HG03280 (cell line): ENCODE measurements around the gene ASTL.

Experiments used
- ATAC-seq: cut with Tn5 transposase; IDR thresholded peaks from one replicate; pipeline ENCODE4 v1.9.1; 2021; ENCODE audit warnings: mild to moderate bottlenecking, moderate library complexity; ENCODE audit not compliant: unreplicated experiment

The ASTL gene

GRCh38 chr2:96131152-96131812, 7.0 kb downstream of the ASTL start:
- no peak for ATAC-seq

GRCh38 chr2:96130483-96130882, 7.8 kb downstream of the ASTL start:
- no peak for ATAC-seq

GRCh38 chr2:96129528-96130120, 8.7 kb downstream of the ASTL start:
- ATAC-seq: no peak

- ATAC-seq: no peak
Observed at GRCh38 chr2:96128456-96128855, 9.8 kb downstream of the ASTL start.

GRCh38 chr2:96124406-96125265, 13.7 kb downstream of the ASTL start:
- ATAC-seq: no peak

GRCh38 chr2:96123936-96124335, 14.4 kb downstream of the ASTL start:
- ATAC-seq: no peak

GRCh38 chr2:96123290-96123689, 15.0 kb downstream of the ASTL start:
- ATAC-seq: no peak

- no peak for ATAC-seq
Observed at GRCh38 chr2:96122391-96122790, 15.9 kb downstream of the ASTL start.

- ATAC-seq: no peak
Observed at GRCh38 chr2:96121414-96121813, 16.9 kb downstream of the ASTL start.

- ATAC-seq: no peak
Observed at GRCh38 chr2:96120991-96121390, 17.3 kb downstream of the ASTL start.

GRCh38 chr2:96120091-96120720, 18.1 kb downstream of the ASTL start:
- no peak for ATAC-seq

- no peak for ATAC-seq
Observed at GRCh38 chr2:96119389-96119751, 18.9 kb downstream of the ASTL start.

- ATAC-seq: no peak
Observed at GRCh38 chr2:96118698-96119388, 19.5 kb downstream of the ASTL start.

- ATAC-seq: no peak
Observed at GRCh38 chr2:96117701-96118588, 20.4 kb downstream of the ASTL start.

GRCh38 chr2:96116879-96117533, 21.3 kb downstream of the ASTL start:
- peak; percentile 77 for ATAC-seq

- peak; percentile 31 for ATAC-seq
Observed at GRCh38 chr2:96116424-96116878, 21.9 kb downstream of the ASTL start, which contains the start of gene ADRA2B. Gene ADRA2B (minus strand): TSS chr2:96116571. CDS start chr2:96116149, 422 bp downstream.

- ATAC-seq: no peak
Observed at GRCh38 chr2:96115631-96116423, 22.5 kb downstream of the ASTL start.

GRCh38 chr2:96114903-96115581, 23.3 kb downstream of the ASTL start:
- no peak for ATAC-seq
